Sigmoid colon (tissue), 4 donors: Measurements from ENCODE around the gene ITGA5.
A peak's percentile ranks its signal among the peaks of the same experiment; 100 is the strongest.

ENCODE experiments used
- CTCF ChIP-seq, 4 experiments: fragments of 450-650 bp in 3 of 4; fragments of 200-600 bp in 1 of 4; IDR thresholded peaks; one replicate each; pipeline ENCODE4 v1.5.1; 2016 to 2019; ENCODE audit warnings: antibody characterized with exemption in 4 of 4, mild to moderate bottlenecking in 3 of 4, moderate library complexity in 2 of 4
- POLR2A ChIP-seq, 2 donors: fragments of 450-650 bp; IDR thresholded peaks; one replicate each; pipeline ENCODE4 v1.6.1; 2016; ENCODE audit warnings: antibody characterized with exemption in 2 of 2, mild to moderate bottlenecking in 2 of 2, moderate library complexity in 2 of 2
- POLR2AphosphoS5 ChIP-seq, 4 donors: sonication (generic); formaldehyde crosslinking; IDR thresholded peaks; one replicate each; pipeline ENCODE4 v1.6.1; 2017; ENCODE audit warnings: antibody characterized with exemption in 4 of 4

DNA sequence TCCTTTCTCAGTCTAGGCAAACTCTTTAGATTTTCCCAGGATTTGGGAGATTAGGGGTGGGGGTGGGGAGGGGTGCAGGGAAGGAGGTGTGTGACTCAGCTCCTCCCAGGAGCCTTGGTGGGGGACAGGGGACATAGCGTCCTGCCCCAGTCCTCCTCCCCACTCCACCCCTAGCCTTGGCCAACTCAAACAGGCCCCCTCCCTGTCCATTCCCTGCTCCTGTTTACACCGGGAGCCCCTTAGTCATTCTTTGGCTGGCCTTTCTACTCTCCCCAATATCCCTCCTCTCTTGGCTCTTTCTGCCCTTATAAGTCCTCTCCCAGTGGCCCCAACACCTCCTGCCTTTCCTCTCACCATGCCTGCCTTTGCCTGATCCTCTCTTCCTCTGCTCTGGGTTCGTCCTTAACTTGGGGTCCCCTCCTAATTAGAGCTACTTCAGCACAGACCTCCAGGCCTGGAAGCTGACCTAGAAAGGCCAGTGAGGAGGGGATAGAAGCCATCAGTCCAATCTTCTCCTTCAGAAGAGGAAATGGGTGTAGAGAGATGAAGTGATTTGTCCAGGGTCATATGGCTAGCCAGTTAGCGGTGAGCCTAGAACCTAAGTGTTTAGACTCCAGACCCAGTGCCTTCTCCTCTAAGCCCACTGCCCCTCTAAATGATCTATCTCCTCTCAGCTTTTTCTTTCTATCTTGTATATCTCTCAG, 2.3 kb upstream of the ITGA5 start:
- TF ChIP-seq CTCF (IDR thresholded peaks at IDR 0.05) (no peak), POLR2A (IDR thresholded peaks at IDR 0.05) (peak in 1 of 2 donors; percentile 18), POLR2AphosphoS5 (IDR thresholded peaks at IDR 0.05) (peak; percentile 57 to 84 (median 72))
